Measurements from ENCODE around the gene PRSS22. TPM values are rescaled to one million over a fixed set of nuclear protein-coding genes. Genes with fewer than 3 reads are reported as not detected.

PRSS22 gene
- total RNA-seq, 4 donors from 2014 or later: 1.4 to 1.9 (median 1.8) TPM; not detected in 1

DNA sequence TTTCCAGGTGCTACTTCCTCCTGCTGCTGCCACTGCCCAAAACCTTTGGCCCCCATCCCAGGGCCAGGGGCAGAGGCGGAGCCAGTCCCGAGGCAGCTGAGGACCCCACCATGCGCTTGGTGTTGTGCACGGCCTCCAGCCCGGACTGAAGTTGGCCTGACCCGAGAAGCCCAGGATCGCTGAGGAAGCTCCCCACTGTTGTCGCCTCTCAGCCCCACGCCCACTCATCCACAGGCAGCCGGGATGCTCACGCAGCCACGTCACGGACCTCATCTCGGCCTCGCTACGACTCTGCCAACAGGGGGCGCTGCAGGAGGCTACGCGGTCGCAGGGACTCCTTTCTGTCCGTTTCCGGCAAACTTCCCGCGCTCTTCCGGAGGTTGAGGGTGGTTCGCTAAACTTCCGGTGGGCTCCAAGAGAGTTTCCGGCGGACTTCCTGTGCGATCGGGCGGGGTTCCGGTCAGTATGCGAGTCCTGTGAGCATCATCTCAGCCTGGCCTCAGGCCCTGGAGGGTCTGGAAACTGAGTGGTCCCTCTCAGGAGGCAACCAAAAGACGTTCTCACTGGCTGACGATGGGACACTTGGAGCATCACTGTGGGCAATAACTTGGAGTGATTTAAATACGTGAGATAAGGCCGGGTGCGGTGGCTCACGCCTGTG lies 15.5 kb downstream of the PRSS22 start:
- Histone ChIP-seq H3K9me3 (no peaks in the 10 kb centered on the region), H3K4me1 (peaks cover 0 to 16% (median 9%) of the 10 kb centered on the region in 4 donors), H3K27ac (peak overlapping the region in 1 of 4 donors; percentile 65), H3K36me3 (no peaks in the 10 kb centered on the region), H3K4me3 (peak overlapping the region in 3 of 4 donors; percentile 6 to 32 (median 8)), H3K27me3 (no peaks in the 10 kb centered on the region)
- TF ChIP-seq POLR2A (IDR thresholded peaks at IDR 0.05): no peak
- TF ChIP-seq, protein P1, sequence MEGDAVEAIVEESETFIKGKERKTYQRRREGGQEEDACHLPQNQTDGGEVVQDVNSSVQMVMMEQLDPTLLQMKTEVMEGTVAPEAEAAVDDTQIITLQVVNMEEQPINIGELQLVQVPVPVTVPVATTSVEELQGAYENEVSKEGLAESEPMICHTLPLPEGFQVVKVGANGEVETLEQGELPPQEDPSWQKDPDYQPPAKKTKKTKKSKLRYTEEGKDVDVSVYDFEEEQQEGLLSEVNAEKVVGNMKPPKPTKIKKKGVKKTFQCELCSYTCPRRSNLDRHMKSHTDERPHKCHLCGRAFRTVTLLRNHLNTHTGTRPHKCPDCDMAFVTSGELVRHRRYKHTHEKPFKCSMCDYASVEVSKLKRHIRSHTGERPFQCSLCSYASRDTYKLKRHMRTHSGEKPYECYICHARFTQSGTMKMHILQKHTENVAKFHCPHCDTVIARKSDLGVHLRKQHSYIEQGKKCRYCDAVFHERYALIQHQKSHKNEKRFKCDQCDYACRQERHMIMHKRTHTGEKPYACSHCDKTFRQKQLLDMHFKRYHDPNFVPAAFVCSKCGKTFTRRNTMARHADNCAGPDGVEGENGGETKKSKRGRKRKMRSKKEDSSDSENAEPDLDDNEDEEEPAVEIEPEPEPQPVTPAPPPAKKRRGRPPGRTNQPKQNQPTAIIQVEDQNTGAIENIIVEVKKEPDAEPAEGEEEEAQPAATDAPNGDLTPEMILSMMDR (IDR thresholded peaks at IDR 0.05): peak in 5 of 6 experiments; percentile 4 to 50 (median 40)
- peak; percentile 16 to 71 (median 54) for DNase-seq

DNA sequence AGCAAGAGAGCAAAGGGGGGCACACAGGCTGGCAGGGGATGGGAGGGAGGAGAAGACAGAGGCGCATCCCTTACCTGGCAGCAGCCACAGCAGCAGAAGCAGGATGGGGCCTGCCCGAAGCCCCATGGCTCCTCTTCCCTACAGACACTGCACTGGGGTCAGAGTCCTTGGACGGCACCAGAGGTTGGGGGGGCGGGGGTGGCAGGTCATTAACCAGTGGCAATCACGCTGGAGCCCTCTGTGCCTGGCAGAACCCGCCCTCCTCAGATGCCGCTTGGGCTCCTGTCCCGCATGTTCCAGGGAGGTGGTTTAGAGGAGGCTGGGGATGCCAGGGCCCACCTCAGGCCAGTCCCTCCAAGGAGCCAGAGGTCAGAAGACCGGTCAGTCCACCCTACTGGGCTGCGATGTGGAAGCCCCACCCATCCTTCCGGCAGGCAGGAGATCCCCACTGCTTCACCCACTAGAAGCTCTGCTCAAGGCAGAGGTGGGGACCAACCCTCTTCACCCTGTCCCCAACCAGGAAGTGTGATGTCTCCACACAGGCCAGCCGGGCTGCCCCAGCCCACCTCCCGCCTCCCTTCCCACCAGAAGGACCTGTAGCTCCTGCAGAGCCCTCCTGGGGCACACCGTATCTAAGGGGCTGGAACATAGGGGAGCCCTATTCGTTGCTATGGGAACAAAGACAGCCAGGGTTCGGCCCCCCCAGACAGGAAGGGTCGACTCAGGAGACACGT lies 16.2 kb downstream of the PRSS22 start:
- Histone ChIP-seq H3K27ac (peak overlapping the region in 1 of 4 donors; percentile 65), H3K4me3 (peak overlapping the region in 3 of 4 donors; percentile 6 to 32 (median 8)), H3K9me3 (no peaks in the 10 kb centered on the region), H3K36me3 (no peaks in the 10 kb centered on the region), H3K27me3 (no peaks in the 10 kb centered on the region), H3K4me1 (peaks cover 0 to 16% (median 9%) of the 10 kb centered on the region in 4 donors)
- TF ChIP-seq, protein P1 (IDR thresholded peaks at IDR 0.05): no peak
- TF ChIP-seq POLR2A (IDR thresholded peaks at IDR 0.05): no peak
- DNase-seq: peak in 1 of 3 donors; percentile 35

DNA sequence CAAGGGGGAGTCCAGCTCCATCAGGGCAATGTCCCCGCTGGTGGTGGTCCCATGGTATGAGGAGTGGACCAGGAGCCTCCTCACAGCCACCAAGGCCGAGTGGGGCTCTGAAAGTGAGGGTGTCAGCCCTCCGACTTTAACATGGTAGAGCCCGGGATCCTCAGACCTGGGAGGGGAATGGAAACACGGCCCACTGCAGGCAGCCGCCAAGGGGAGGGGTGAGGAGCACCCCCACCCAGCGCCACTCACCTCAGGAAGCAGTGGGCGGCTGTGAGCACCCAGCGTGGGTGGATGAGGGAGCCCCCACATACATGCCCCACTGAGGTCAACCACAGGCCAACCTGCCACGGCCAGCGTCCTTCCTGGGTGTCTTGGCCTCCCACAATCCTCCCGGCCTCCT lies 17.1 kb downstream of the PRSS22 start:
- DNase-seq: no peak
- H3K36me3 ChIP-seq: no peaks in the 10 kb centered on the region
- no peaks in the 10 kb centered on the region for H3K9me3 ChIP-seq
- no peaks in the 10 kb centered on the region for H3K27me3 ChIP-seq
- H3K4me1 ChIP-seq: peaks cover 0 to 16% (median 9%) of the 10 kb centered on the region in 4 donors
- no peak overlapping the region for H3K27ac ChIP-seq
- TF ChIP-seq, protein P1 (IDR thresholded peaks at IDR 0.05): no peak
- TF ChIP-seq POLR2A (IDR thresholded peaks at IDR 0.05): no peak
- no peak overlapping the region for H3K4me3 ChIP-seq

DNA sequence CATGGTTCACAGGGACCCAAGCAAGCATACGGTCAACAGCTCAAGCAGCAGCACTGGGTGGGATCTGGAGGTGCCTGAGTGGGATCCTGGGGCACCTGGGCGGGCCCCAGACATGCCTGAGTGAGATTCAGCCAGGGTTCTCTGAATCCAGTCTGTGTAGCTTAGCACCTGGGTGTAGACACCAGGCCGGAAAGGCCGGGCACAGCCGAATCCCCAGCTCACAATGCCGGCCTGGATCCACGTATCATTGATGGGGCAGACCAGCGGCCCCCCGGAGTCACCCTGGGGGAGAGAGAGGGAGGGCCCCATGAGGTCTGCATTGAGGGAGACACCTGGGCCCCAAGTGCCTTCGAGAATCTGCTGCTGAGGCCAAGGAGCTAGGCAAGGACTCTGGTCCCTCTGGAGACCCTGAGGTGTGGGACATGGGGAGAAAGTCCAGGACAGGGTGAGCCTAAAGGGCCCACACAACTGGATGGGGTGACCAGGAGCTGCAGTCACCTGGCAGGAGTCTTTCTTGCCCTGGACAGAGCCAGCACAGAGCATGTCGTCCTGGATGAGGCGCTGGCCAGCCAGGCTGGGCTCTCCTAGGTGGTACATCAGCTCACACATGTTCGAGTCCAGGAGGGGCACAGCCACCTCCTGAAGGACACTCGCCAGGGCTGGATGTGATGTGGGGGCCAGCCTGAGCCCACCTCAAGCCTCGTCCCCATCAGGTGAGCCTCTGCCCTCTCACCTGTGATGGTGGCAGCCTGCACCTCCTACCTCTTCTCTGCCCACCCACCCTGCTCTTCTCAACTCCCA lies 18.1 kb downstream of the PRSS22 start:
- Histone ChIP-seq H3K36me3 (no peaks in the 10 kb centered on the region), H3K4me3 (no peak overlapping the region), H3K27ac (no peak overlapping the region), H3K4me1 (peaks cover 0 to 16% (median 9%) of the 10 kb centered on the region in 4 donors), H3K9me3 (no peaks in the 10 kb centered on the region), H3K27me3 (no peaks in the 10 kb centered on the region)
- no peak for TF ChIP-seq POLR2A (IDR thresholded peaks at IDR 0.05)
- TF ChIP-seq, protein P1 (IDR thresholded peaks at IDR 0.05): no peak
- peak in 1 of 3 donors; percentile 33 for DNase-seq

DNA sequence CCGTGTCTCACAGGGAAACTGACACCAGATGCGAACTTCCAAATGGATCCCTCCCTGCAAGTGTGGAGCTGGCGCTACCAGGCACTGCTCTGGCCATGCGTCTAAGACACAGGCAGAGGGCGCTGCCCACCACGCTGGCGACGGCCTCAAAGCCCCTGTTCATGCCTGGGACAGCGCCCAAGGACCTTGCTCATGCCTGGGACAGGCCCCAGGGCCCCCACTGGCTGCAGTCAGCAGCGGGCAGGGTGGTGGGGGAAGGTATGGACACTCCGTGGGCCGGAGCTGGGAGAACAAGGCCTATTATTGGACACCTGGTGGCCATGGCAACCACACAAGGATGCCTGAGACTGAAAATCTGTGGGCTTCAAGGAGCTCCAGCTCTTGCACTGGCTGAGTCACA lies 19.0 kb downstream of the PRSS22 start:
- peaks cover 0 to 16% (median 9%) of the 10 kb centered on the region in 4 donors for H3K4me1 ChIP-seq
- DNase-seq: peak; percentile 24 to 75 (median 74)
- H3K4me3 ChIP-seq: no peak overlapping the region
- H3K27me3 ChIP-seq: no peaks in the 10 kb centered on the region
- no peak for TF ChIP-seq POLR2A (IDR thresholded peaks at IDR 0.05)
- TF ChIP-seq, protein P1 (IDR thresholded peaks at IDR 0.05): peak in 4 of 6 experiments; percentile 51 to 80 (median 74)
- no peak overlapping the region for H3K27ac ChIP-seq
- H3K9me3 ChIP-seq: no peaks in the 10 kb centered on the region
- no peaks in the 10 kb centered on the region for H3K36me3 ChIP-seq
